Measurements from ENCODE around the gene CHRNB4.

CHRNB4 gene

DNA sequence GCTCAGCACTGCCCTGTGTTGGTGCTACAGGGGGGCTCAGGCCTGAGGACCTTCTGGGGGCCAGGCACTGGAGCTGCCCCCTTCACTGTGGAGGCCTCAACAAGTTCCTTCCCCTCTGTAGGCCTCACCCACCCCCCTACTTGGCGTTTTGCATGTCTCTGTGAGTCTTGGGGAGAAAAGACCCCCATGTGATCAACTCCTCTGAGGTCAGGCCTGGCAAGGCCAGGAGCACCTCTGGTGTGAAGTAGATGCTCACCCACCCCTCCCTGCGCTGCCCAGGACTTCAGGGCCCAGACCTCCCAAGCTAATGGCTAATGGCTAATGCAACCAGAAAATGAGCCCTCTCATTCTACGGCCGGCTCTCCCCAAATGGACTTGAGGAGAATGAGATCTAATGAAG lies 34.2 kb upstream of the CHRNB4 start:
- Histone ChIP-seq H3K79me2 (ENCODE audit: control insufficient read depth, low read length) (no peaks in the 10 kb centered on the region), H3K4me1 (ENCODE audit: control insufficient read depth, low read length) (no peaks in the 10 kb centered on the region), H3K27ac (ENCODE audit: low read depth, low read length) (no peak overlapping the region), H3K27me3 (ENCODE audit: control insufficient read depth, low read length) (no peaks in the 10 kb centered on the region), H3F3A (ENCODE audit: control insufficient read depth, insufficient read depth) (no peaks in the 10 kb centered on the region), H3K9me3 (ENCODE audit: control insufficient read depth, insufficient read depth, low read length) (no peaks in the 10 kb centered on the region), H3K9me2 (replicated peaks; ENCODE audit: control insufficient read depth, low read length) (no peaks in the 10 kb centered on the region), H3K4me2 (ENCODE audit: low read length) (no peak overlapping the region), H3K36me3 (ENCODE audit: control insufficient read depth, low read length) (no peaks in the 10 kb centered on the region), H4K20me1 (ENCODE audit: control insufficient read depth, insufficient read depth, low read depth, low read length) (no peaks in the 10 kb centered on the region), H3K4me3 (ENCODE audit: low read length) (no peak overlapping the region)
- TF ChIP-seq EZH2phosphoT487 (IDR thresholded peaks at IDR 0.05; ENCODE audit: borderline replicate concordance, low read length), result no peak
- TF ChIP-seq, protein P1, sequence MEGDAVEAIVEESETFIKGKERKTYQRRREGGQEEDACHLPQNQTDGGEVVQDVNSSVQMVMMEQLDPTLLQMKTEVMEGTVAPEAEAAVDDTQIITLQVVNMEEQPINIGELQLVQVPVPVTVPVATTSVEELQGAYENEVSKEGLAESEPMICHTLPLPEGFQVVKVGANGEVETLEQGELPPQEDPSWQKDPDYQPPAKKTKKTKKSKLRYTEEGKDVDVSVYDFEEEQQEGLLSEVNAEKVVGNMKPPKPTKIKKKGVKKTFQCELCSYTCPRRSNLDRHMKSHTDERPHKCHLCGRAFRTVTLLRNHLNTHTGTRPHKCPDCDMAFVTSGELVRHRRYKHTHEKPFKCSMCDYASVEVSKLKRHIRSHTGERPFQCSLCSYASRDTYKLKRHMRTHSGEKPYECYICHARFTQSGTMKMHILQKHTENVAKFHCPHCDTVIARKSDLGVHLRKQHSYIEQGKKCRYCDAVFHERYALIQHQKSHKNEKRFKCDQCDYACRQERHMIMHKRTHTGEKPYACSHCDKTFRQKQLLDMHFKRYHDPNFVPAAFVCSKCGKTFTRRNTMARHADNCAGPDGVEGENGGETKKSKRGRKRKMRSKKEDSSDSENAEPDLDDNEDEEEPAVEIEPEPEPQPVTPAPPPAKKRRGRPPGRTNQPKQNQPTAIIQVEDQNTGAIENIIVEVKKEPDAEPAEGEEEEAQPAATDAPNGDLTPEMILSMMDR (IDR thresholded peaks at IDR 0.05; ENCODE audit: low read depth, low read length, poor library complexity, severe bottlenecking), result no peak

DNA sequence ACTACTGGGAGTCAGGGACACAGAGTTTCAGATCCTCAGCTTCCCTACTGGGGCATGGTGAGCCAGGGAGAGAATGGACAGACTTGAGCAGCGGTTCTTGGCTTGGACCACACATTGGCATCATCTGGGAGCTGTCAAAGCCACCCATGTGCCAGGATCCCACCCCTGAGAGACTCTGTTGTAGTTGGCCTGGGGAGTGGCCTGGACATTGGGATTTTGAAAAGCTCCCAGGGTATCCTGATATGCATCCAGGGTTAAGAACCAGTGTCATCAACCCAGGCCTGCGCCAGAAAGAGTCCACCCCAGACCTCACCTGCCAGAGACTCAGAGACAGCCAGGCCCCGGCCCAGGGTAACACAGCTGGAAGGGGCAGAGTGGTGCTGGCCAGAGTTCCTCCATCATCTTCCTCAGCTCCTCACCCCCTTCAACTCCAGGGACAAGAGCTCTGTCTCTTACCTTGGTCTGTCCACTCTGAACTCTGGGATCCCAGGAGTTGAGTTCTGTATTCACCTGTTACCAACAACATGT lies 33.0 kb upstream of the CHRNB4 start:
- Histone ChIP-seq H3K27me3 (ENCODE audit: control insufficient read depth, low read length) (peaks cover 5% of the 10 kb centered on the region), H3K9me3 (ENCODE audit: control insufficient read depth, insufficient read depth, low read length) (no peaks in the 10 kb centered on the region), H3K27ac (ENCODE audit: low read depth, low read length) (no peak overlapping the region), H3K79me2 (ENCODE audit: control insufficient read depth, low read length) (no peaks in the 10 kb centered on the region), H3K4me2 (ENCODE audit: low read length) (no peak overlapping the region), H4K20me1 (ENCODE audit: control insufficient read depth, insufficient read depth, low read depth, low read length) (no peaks in the 10 kb centered on the region), H3K36me3 (ENCODE audit: control insufficient read depth, low read length) (no peaks in the 10 kb centered on the region), H3K9me2 (replicated peaks; ENCODE audit: control insufficient read depth, low read length) (no peaks in the 10 kb centered on the region), H3K4me3 (ENCODE audit: low read length) (no peak overlapping the region), H3F3A (ENCODE audit: control insufficient read depth, insufficient read depth) (no peaks in the 10 kb centered on the region), H3K4me1 (ENCODE audit: control insufficient read depth, low read length) (no peaks in the 10 kb centered on the region)
- TF ChIP-seq, protein P1 (IDR thresholded peaks at IDR 0.05; ENCODE audit: low read depth, low read length, poor library complexity, severe bottlenecking), result no peak
- TF ChIP-seq EZH2phosphoT487 (IDR thresholded peaks at IDR 0.05; ENCODE audit: borderline replicate concordance, low read length), result no peak

DNA sequence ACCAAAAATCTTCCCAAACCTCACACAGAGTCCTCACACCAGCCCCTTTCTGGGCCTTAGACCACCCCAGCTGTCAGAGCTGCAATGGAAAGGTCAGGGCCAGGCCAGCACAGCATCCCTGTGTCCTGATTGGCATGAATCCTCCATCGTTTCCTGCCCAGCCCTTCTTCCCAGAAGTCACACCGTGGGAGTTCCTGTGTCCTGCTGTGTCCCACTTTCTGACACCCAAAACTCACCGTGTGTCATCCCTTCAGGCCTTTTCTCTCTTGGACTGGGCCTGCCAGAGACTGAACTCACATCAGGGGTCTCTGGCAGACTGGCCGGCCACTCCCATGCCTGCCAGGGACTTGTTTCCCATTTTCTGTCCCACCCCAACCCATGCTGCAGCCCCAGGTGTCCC lies 32.5 kb upstream of the CHRNB4 start:
- H3K4me2 ChIP-seq (ENCODE audit: low read length), result no peak overlapping the region
- H3K79me2 ChIP-seq (ENCODE audit: control insufficient read depth, low read length), result no peaks in the 10 kb centered on the region
- no peaks in the 10 kb centered on the region for H3K36me3 ChIP-seq (ENCODE audit: control insufficient read depth, low read length)
- H3K4me1 ChIP-seq (ENCODE audit: control insufficient read depth, low read length), result no peaks in the 10 kb centered on the region
- TF ChIP-seq, protein P1 (IDR thresholded peaks at IDR 0.05; ENCODE audit: low read depth, low read length, poor library complexity, severe bottlenecking), result no peak
- TF ChIP-seq EZH2phosphoT487 (IDR thresholded peaks at IDR 0.05; ENCODE audit: borderline replicate concordance, low read length), result no peak
- H3K9me3 ChIP-seq (ENCODE audit: control insufficient read depth, insufficient read depth, low read length), result no peaks in the 10 kb centered on the region
- no peak overlapping the region for H3K27ac ChIP-seq (ENCODE audit: low read depth, low read length)
- no peak overlapping the region for H3K4me3 ChIP-seq (ENCODE audit: low read length)
- no peaks in the 10 kb centered on the region for H3K9me2 ChIP-seq (replicated peaks; ENCODE audit: control insufficient read depth, low read length)
- H4K20me1 ChIP-seq (ENCODE audit: control insufficient read depth, insufficient read depth, low read depth, low read length), result no peaks in the 10 kb centered on the region
- peaks cover 5% of the 10 kb centered on the region for H3K27me3 ChIP-seq (ENCODE audit: control insufficient read depth, low read length)
- no peaks in the 10 kb centered on the region for H3F3A ChIP-seq (ENCODE audit: control insufficient read depth, insufficient read depth)
